CD4-positive, alpha-beta T cell treated with Interleukin-21 for 1 hour (primary cell): ENCODE measurements around the gene TBPL1.
"Not testable (repeated sequence)": the region's sequence is repeated elsewhere in the genome, so short reads cannot be mapped to it uniquely, and the experiment has no call there.

ENCODE experiments used
- DNase-seq: peaks from one replicate; pipeline ENCODE4 v3.0.0-alpha.2; 2020

Gene TBPL1

GRCh38 chr6:133954657-133955576 is 1.9 kb downstream of the TBPL1 start:
- no peak for DNase-seq

GRCh38 chr6:133955582-133956415 is 2.8 kb downstream of the TBPL1 start:
- no peak for DNase-seq

- DNase-seq: no peak
Observed at GRCh38 chr6:133956416-133957049, 3.5 kb downstream of the TBPL1 start.

- DNase-seq: no peak
Observed at GRCh38 chr6:133957227-133957626, 4.2 kb downstream of the TBPL1 start.

- no peak for DNase-seq
Observed at GRCh38 chr6:133957780-133958242, 4.8 kb downstream of the TBPL1 start.

GRCh38 chr6:133958791-133959190 is 5.8 kb downstream of the TBPL1 start:
- DNase-seq: no peak

GRCh38 chr6:133959667-133960368 is 6.8 kb downstream of the TBPL1 start:
- no peak for DNase-seq

- no peak for DNase-seq
Observed at GRCh38 chr6:133961831-133962230, 8.8 kb downstream of the TBPL1 start.

GRCh38 chr6:133964052-133964451 is 11.0 kb downstream of the TBPL1 start:
- DNase-seq: no peak

GRCh38 chr6:133964702-133965101 is 11.7 kb downstream of the TBPL1 start:
- no peak for DNase-seq

GRCh38 chr6:133965817-133966360 is 12.9 kb downstream of the TBPL1 start:
- DNase-seq: no peak

GRCh38 chr6:133966654-133967329 is 13.8 kb downstream of the TBPL1 start:
- no peak for DNase-seq

GRCh38 chr6:133967347-133967746 is 14.3 kb downstream of the TBPL1 start:
- DNase-seq: no peak

- not testable (repeated sequence) for DNase-seq
Observed at GRCh38 chr6:133967835-133968234, 14.8 kb downstream of the TBPL1 start.

- no peak for DNase-seq
Observed at GRCh38 chr6:133969285-133969920, 16.4 kb downstream of the TBPL1 start.

GRCh38 chr6:133969921-133970295 is 16.9 kb downstream of the TBPL1 start:
- no peak for DNase-seq

- DNase-seq: no peak
Observed at GRCh38 chr6:133971861-133972260, 18.8 kb downstream of the TBPL1 start.

GRCh38 chr6:133972388-133972787 is 19.4 kb downstream of the TBPL1 start:
- no peak for DNase-seq

GRCh38 chr6:133973109-133973971 is 20.3 kb downstream of the TBPL1 start:
- peak; percentile 55 for DNase-seq
